HL-60 (cell line): ENCODE results near the gene DDIT4L.

Source experiments
- DNase-seq, 2 experiments: peaks; one replicate each; pipeline ENCODE4 v3.0.0-alpha.2; 2010 to 2020; ENCODE audit warnings: low read depth in 1 of 2, low spot score in 1 of 2
- H3K27ac ChIP-seq: fragments of 250-450 bp; sonication (Bioruptor Pico); replicated peaks from 2 replicates; pipeline ENCODE4 v1.5.1; 2020; ENCODE audit warnings: mild to moderate bottlenecking, moderate library complexity
- H3K27me3 ChIP-seq: fragments of 250-450 bp; sonication (Bioruptor Pico); 2 replicates; pipeline ENCODE4 v1.5.1; 2021; ENCODE audit warnings: mild to moderate bottlenecking, moderate library complexity; ENCODE audit not compliant: insufficient read depth, poor library complexity, severe bottlenecking
- H3K4me3 ChIP-seq: replicated peaks from 2 replicates; pipeline ENCODE4 v1.5.1; 2011; ENCODE audit warnings: mild to moderate bottlenecking, control low read depth, low read length; ENCODE audit not compliant: insufficient read depth
- CTCF ChIP-seq: IDR thresholded peaks from one replicate; pipeline ENCODE4 v1.5.1; 2011; ENCODE audit warnings: low read length, control low read depth, inconsistent platforms; ENCODE audit not compliant: insufficient read depth
- GABPA ChIP-seq: IDR thresholded peaks from 2 replicates; pipeline ENCODE4 v1.6.1; 2012; ENCODE audit warnings: low read depth
- POLR2AphosphoS5 ChIP-seq: IDR thresholded peaks from 2 replicates; pipeline ENCODE4 v1.6.1; 2012; ENCODE audit warnings: low read depth
- REST ChIP-seq: IDR thresholded peaks from 2 replicates; pipeline ENCODE4 v1.6.1; 2012; ENCODE audit warnings: low read depth; ENCODE audit not compliant: insufficient replicate concordance
- SPI1 ChIP-seq: IDR thresholded peaks from 2 replicates; pipeline ENCODE4 v1.6.1; 2012; ENCODE audit warnings: low read depth, mild to moderate bottlenecking, borderline replicate concordance

DDIT4L gene

GRCh38 chr4:100224160-100224559, 33.9 kb upstream of the DDIT4L start:
- H3K4me3 ChIP-seq: no peak overlapping the region
- H3K27ac ChIP-seq: no peak overlapping the region
- TF ChIP-seq GABPA (no peak), CTCF (no peak), SPI1 (no peak), POLR2AphosphoS5 (no peak), REST (no peak)
- no peak for DNase-seq
- no peaks in the 10 kb centered on the region for H3K27me3 ChIP-seq

- Histone ChIP-seq H3K4me3 (no peak overlapping the region), H3K27ac (no peak overlapping the region), H3K27me3 (no peaks in the 10 kb centered on the region)
- TF ChIP-seq REST (no peak), POLR2AphosphoS5 (no peak), SPI1 (no peak), CTCF (no peak), GABPA (no peak)
- no peak for DNase-seq
Observed at GRCh38 chr4:100208964-100209363, 18.7 kb upstream of the DDIT4L start.

GRCh38 chr4:100208459-100208858, 18.2 kb upstream of the DDIT4L start:
- no peak for TF ChIP-seq POLR2AphosphoS5
- TF ChIP-seq REST: no peak
- TF ChIP-seq GABPA: no peak
- TF ChIP-seq CTCF: no peak
- TF ChIP-seq SPI1: no peak
- Histone ChIP-seq H3K27me3 (no peaks in the 10 kb centered on the region), H3K27ac (no peak overlapping the region), H3K4me3 (no peak overlapping the region)
- no peak for DNase-seq
